Uterus (tissue), 4 donors: ENCODE data around the gene RBM4B. TPM values are rescaled to one million over a fixed set of nuclear protein-coding genes. Genes with fewer than 3 reads are reported as not detected.

Experiments
- DNase-seq, 2 donors: peaks; one replicate each; pipeline ENCODE4 v3.0.0-alpha.2; 2019 to 2020
- H3K27ac ChIP-seq, 2 donors: fragments of 200-600 bp; sonication (generic); 1 replicate in 1 of 2; 2 replicates in 1 of 2; pipeline ENCODE4 v1.5.1; 2016 to 2018
- H3K27me3 ChIP-seq, 2 donors: fragments of 200-600 bp; sonication (generic); one replicate each; pipeline ENCODE4 v1.5.1; 2018 to 2019; ENCODE audit warnings: control low read depth in 1 of 2
- H3K36me3 ChIP-seq, 2 donors: fragments of 200-600 bp; sonication (generic); one replicate each; pipeline ENCODE4 v1.5.1; 2019; ENCODE audit warnings: control low read depth in 1 of 2
- H3K4me1 ChIP-seq, 2 donors: fragments of 200-600 bp; sonication (generic); one replicate each; pipeline ENCODE4 v1.5.1; 2018 to 2019; ENCODE audit warnings: control low read depth in 1 of 2
- H3K4me3 ChIP-seq, 2 donors: fragments of 200-600 bp; sonication (generic); 1 replicate in 1 of 2; 2 replicates in 1 of 2; pipeline ENCODE4 v1.5.1; 2018 to 2019; ENCODE audit warnings: mild to moderate bottlenecking in 1 of 2
- H3K9me3 ChIP-seq, 2 donors: fragments of 200-600 bp; sonication (generic); one replicate each; pipeline ENCODE4 v1.5.1; 2019; ENCODE audit warnings: control low read depth in 1 of 2
- CTCF ChIP-seq, 4 experiments: fragments of 200-600 bp in 2 of 4; fragments of 450-650 bp in 2 of 4; sonication (generic) in 2 of 4; IDR thresholded peaks; one replicate each; pipeline ENCODE4 v1.5.1; 2016 to 2019; ENCODE audit warnings: antibody characterized with exemption in 4 of 4, mild to moderate bottlenecking in 2 of 4, moderate library complexity in 1 of 4
- POLR2A ChIP-seq, 2 donors: fragments of 450-650 bp; IDR thresholded peaks; one replicate each; pipeline ENCODE4 v1.6.1; 2016; ENCODE audit warnings: antibody characterized with exemption in 2 of 2, mild to moderate bottlenecking in 1 of 2, moderate library complexity in 1 of 2
- intact Hi-C: fragments of 100-400 bp; cut with DNase I; formaldehyde crosslinking; loops from one replicate; pipeline ENCODE4 v1.15.1; 2023; ENCODE audit warnings: low total_unique reads
- total RNA-seq, 4 donors: library from RNA; depleted of rRNA in 3 of 4; stranded (reverse); fragments of >200 nt in 3 of 4; gene quantifications; one replicate each; pipeline versions ENCODE4 v1.1.0 to v1.2.4, GENCODE V29; 2014 to 2023
- donor health status: DM: yes; HTN: yes; CAD: no.

The RBM4B gene
- total RNA-seq, 4 donors from 2014 or later, result 5.0 to 60.3 (median 20.1) TPM

GRCh38 chr11:66722745-66723651, 45.3 kb upstream of the RBM4B start:
- intact Hi-C loops, result no loop called here
- H3K4me1 ChIP-seq, result no peaks in the 10 kb centered on the region
- no peak for DNase-seq
- H3K9me3 ChIP-seq, result no peaks in the 10 kb centered on the region
- H3K36me3 ChIP-seq, result no peaks in the 10 kb centered on the region
- no peak overlapping the region for H3K4me3 ChIP-seq
- no peaks in the 10 kb centered on the region for H3K27me3 ChIP-seq
- TF ChIP-seq POLR2A (IDR thresholded peaks at IDR 0.05) (no peak), CTCF (IDR thresholded peaks at IDR 0.05) (no peak)
- H3K27ac ChIP-seq, result no peak overlapping the region

DNA sequence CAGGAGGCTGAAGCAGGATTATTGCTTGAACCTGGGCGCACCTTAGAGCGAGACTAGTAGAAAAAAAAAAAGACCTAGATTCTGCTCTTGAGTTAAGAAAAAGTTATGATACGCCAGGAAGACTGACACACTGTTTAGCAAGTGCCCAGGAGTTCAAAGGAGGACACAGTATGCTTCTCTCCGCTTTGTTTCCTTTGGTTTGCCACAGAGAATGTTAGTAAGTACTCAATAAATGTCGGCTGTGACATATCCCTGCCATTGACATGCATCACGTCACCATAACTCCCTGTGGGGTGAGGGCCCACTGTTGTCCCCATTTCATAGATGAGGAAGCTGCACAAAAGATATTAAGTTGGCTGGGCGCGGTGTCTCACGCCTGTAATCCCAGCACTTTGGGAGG, 44.3 kb upstream of the RBM4B start:
- Histone ChIP-seq H3K9me3 (no peaks in the 10 kb centered on the region), H3K27ac (no peak overlapping the region), H3K4me3 (no peak overlapping the region), H3K27me3 (no peaks in the 10 kb centered on the region), H3K36me3 (no peaks in the 10 kb centered on the region), H3K4me1 (no peaks in the 10 kb centered on the region)
- DNase-seq, result no peak
- no peak for TF ChIP-seq POLR2A (IDR thresholded peaks at IDR 0.05)
- no peak for TF ChIP-seq CTCF (IDR thresholded peaks at IDR 0.05)
- intact Hi-C loops, result no loop called here

DNA sequence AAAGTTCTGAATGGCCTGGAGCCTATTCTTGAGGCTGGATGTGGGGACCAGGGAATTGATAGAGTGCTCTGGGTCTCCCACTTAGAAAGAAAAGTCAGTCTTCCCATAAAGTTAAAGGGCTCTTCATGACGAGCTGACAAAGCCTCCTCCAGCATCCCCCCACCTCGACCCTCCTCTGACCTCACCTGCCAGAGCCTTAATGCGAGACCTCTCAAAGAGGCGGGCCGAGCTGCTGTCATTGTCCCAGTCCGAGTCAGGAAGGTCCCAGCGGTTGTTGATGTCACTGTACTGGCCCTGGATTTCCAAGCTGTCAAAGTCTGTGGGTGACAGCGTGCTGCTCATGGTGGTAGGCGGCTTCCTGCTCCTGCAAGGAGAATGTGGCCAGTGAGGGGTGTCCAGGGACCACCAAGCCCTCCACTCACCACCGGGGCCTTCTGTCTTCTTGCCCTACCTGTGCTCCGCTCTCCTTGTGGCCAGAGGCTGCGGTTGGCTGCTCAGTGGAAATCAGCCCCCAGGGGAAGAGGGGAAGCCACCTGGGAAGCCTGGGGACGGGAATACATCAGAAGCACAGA, 43.3 kb upstream of the RBM4B start:
- no peaks in the 10 kb centered on the region for H3K9me3 ChIP-seq
- intact Hi-C loops, result no loop called here
- no peak for DNase-seq

GRCh38 chr11:66720223-66720898, 42.7 kb upstream of the RBM4B start:
- Histone ChIP-seq H3K27me3 (no peaks in the 10 kb centered on the region), H3K36me3 (no peaks in the 10 kb centered on the region), H3K4me3 (no peak overlapping the region), H3K4me1 (no peaks in the 10 kb centered on the region), H3K27ac (no peak overlapping the region), H3K9me3 (no peaks in the 10 kb centered on the region)
- TF ChIP-seq CTCF (IDR thresholded peaks at IDR 0.05) (no peak), POLR2A (IDR thresholded peaks at IDR 0.05) (no peak)
- DNase-seq, result no peak
- intact Hi-C loops, result no loop called here

More for the DNA sequence above, 43.3 kb upstream of the RBM4B start:
- no peaks in the 10 kb centered on the region for H3K27me3 ChIP-seq
- H3K27ac ChIP-seq, result no peak overlapping the region
- TF ChIP-seq POLR2A (IDR thresholded peaks at IDR 0.05), result no peak
- no peak for TF ChIP-seq CTCF (IDR thresholded peaks at IDR 0.05)
- no peaks in the 10 kb centered on the region for H3K36me3 ChIP-seq
- no peak overlapping the region for H3K4me3 ChIP-seq
- H3K4me1 ChIP-seq, result no peaks in the 10 kb centered on the region
